VCaP (cell line): ENCODE measurements around the gene FRMPD2.

ENCODE experiments used
- H3K27ac ChIP-seq: fragments of 450-650 bp; 2 replicates; pipeline ENCODE4 v1.5.1; 2017
- CTCF ChIP-seq: fragments of 450-650 bp; conservative IDR thresholded peaks from 2 replicates; pipeline ENCODE4 v1.5.1; 2017; ENCODE audit warnings: mild to moderate bottlenecking, moderate library complexity

FRMPD2 gene

GRCh38 chr10:48306870-48307710 lies 32.6 kb upstream of the FRMPD2 start:
- peak overlapping the region; percentile 92 for H3K27ac ChIP-seq
- no peak for TF ChIP-seq CTCF

- no peak for TF ChIP-seq CTCF
- H3K27ac ChIP-seq: peak within 1 kb of the TSS; percentile 92
Measured at GRCh38 chr10:48306265-48306869, 31.9 kb upstream of the FRMPD2 start, which contains the start of gene MAPK8. TSS of gene MAPK8 (plus strand) at chr10:48306677. CDS start at chr10:48401661, 94,984 bp downstream.

GRCh38 chr10:48305905-48306264 lies 31.4 kb upstream of the FRMPD2 start:
- TF ChIP-seq CTCF: no peak
- H3K27ac ChIP-seq: peak overlapping the region; percentile 92

DNA sequence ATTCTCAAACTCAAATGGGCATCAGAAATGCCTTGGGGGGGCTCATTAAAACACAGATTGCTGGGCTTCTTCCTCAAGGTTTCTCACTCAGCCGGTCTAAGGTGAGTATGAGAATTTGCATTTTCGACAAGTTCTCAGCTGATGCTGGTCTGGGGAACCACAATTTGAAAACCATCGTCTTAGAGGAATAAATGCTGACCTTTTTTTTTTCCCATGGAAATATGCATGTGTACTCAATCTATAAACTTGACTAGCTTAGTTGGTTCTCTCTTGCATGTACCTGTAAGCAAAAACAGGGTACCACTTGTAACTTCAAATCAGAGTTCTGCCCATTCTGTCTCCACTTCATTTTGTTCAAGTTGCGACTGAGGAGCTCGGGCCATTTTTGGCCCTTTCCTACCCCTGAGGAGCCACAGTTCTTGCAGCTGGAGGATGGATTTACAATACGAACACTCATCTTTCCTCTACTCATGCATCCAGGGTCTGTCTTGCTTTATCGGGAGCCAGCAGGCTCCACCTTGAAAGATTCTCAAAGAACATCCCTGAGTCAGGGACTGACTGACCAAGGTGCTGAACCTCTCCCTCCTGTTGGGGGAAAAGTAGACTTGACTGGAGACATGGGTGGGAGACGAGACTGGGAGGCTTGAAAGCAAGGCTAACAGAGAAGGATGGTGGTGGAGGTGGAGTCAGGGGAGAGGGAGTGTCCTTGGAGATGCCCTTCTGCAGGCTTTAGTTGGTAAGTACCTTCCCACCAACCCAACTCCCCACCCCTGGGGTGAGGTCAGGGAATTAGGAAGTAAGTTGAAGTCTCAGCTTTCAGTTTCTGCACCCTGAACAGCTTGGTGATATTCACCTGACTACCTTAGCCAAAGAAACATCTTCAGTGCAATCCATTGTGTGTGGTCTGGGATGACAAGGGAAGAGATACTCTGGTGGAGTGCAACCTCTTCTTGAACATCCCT lies 28.3 kb upstream of the FRMPD2 start:
- H3K27ac ChIP-seq: no peak overlapping the region
- TF ChIP-seq CTCF: no peak

DNA sequence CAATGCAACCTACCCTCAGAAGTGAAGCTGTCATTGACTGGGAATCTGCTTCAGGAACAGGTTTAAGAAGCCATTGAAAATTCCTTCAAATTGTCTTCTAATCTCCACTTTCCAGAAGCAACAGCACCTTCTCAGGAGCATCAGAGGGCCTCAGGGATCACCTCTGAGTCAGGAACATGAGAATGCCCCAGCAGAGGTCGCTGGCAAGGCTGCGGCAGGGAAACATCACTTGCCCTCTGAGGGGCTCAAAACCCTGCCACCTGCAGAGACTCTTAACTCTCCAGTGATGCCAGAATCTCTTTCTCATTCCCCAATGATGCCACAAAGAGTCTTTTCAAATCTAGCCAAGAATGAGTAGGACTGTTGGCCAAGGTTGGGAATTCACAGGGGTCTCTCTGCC lies 26.1 kb upstream of the FRMPD2 start:
- H3K27ac ChIP-seq: no peak overlapping the region
- no peak for TF ChIP-seq CTCF

GRCh38 chr10:48299692-48300091 lies 25.2 kb upstream of the FRMPD2 start:
- no peak for TF ChIP-seq CTCF
- no peak overlapping the region for H3K27ac ChIP-seq

- no peak for TF ChIP-seq CTCF
- H3K27ac ChIP-seq: no peak overlapping the region
Measured at GRCh38 chr10:48299066-48299465, 24.6 kb upstream of the FRMPD2 start.
